Endodermal cell (in vitro differentiated cells): Measurements from ENCODE around the gene LYZL4. TPM values are rescaled to one million over a fixed set of nuclear protein-coding genes. Genes with fewer than 3 reads are reported as not detected.

Experiments used
- DNase-seq: peaks from one replicate; pipeline ENCODE4 v3.0.0-alpha.2; 2017
- H3K27ac ChIP-seq: 2 replicates; pipeline ENCODE4 v1.5.1; 2013; ENCODE audit warnings: mild to moderate bottlenecking, low read depth, low read length, moderate library complexity
- H3K27me3 ChIP-seq: 2 replicates; pipeline ENCODE4 v1.6.1; 2013; ENCODE audit warnings: mild to moderate bottlenecking, low read length, moderate library complexity; ENCODE audit not compliant: insufficient read depth, control insufficient read depth, poor library complexity, severe bottlenecking
- H3K36me3 ChIP-seq: 2 replicates; pipeline ENCODE4 v1.7.0; 2013; ENCODE audit warnings: mild to moderate bottlenecking, low read length, moderate library complexity; ENCODE audit not compliant: control insufficient read depth, insufficient read depth
- H3K4me1 ChIP-seq: one replicate; pipeline ENCODE4 v1.7.0; 2013; ENCODE audit warnings: low read length; ENCODE audit not compliant: control insufficient read depth, insufficient read depth
- H3K4me3 ChIP-seq: 2 replicates; pipeline ENCODE4 v1.5.1; 2013; ENCODE audit warnings: mild to moderate bottlenecking, low read length, moderate library complexity
- H3K9ac ChIP-seq: 2 replicates; pipeline ENCODE4 v1.6.1; 2013; ENCODE audit warnings: mild to moderate bottlenecking, low read length, moderate library complexity; ENCODE audit not compliant: poor library complexity, severe bottlenecking; ENCODE audit errors: extremely low read depth
- H3K9me3 ChIP-seq: 2 replicates; pipeline ENCODE4 v1.6.1; 2013; ENCODE audit warnings: mild to moderate bottlenecking, low read length, moderate library complexity; ENCODE audit not compliant: control insufficient read depth
- H3K27ac Mint-ChIP-seq: 2 replicates; pipeline ENCODE4 v1.8.0; 2020; ENCODE audit warnings: mixed read lengths
- H3K27me3 Mint-ChIP-seq: 2 replicates; pipeline ENCODE4 v1.8.0; 2021; ENCODE audit warnings: mild to moderate bottlenecking, mixed read lengths; ENCODE audit not compliant: insufficient read depth
- H3K36me3 Mint-ChIP-seq: 2 replicates; pipeline ENCODE4 v1.8.0; 2020; ENCODE audit warnings: low read depth, mixed read lengths
- H3K4me1 Mint-ChIP-seq: 2 replicates; pipeline ENCODE4 v1.8.0; 2020; ENCODE audit warnings: mixed read lengths
- H3K4me3 Mint-ChIP-seq: 2 replicates; pipeline ENCODE4 v1.8.0; 2020; ENCODE audit warnings: mild to moderate bottlenecking, moderate library complexity, mixed read lengths
- H3K9me3 Mint-ChIP-seq: 2 replicates; pipeline ENCODE4 v1.8.0; 2020; ENCODE audit warnings: mild to moderate bottlenecking, mixed read lengths
- CTCF ChIP-seq: fragments of 200-600 bp; sonication (generic); conservative IDR thresholded peaks from 2 replicates; pipeline ENCODE4 v1.5.0; 2021; ENCODE audit warnings: antibody characterized with exemption, mild to moderate bottlenecking
- WGBS, 2 experiments: methylation state at CpG; one replicate each; pipeline versions ENCODE4 v1.1.5 to v1.1.7; 2013; ENCODE audit warnings: missing lambda C conversion rate in 2 of 2, mixed read lengths in 1 of 2; ENCODE audit not compliant: insufficient coverage in 1 of 2, insufficient read length in 1 of 2; 5-methylcytosine and 5-hydroxymethylcytosine counted together
- total RNA-seq, 2 donors: library from RNA; stranded (reverse); fragmentation: NEBNext Ultra II Directional in 1 of 2; extraction: Animal tissue kit (Norgen Biotek cat#: 25700) in 1 of 2; gene quantifications; 2 replicates in 1 of 2; 3 replicates in 1 of 2; pipeline ENCODE4 v1.2.1, GENCODE V29; 2021

Gene LYZL4
- total RNA-seq, 2 donors from 2014 or later, result not detected

GRCh38 chr3:42443292-42443691 is 32.9 kb upstream of the LYZL4 start:
- Histone ChIP-seq H3K9me3 (peaks cover 4% of the 10 kb centered on the region), H3K4me1 (peaks cover 12% of the 10 kb centered on the region), H3K4me3 (no peak overlapping the region), H3K27me3 (no peaks in the 10 kb centered on the region), H3K9ac (no peak overlapping the region), H3K27ac (no peak overlapping the region), H3K36me3 (no peaks in the 10 kb centered on the region)
- H3K36me3 Mint-ChIP-seq, result no peaks in the 10 kb centered on the region
- H3K4me1 Mint-ChIP-seq, result peaks cover 48% of the 10 kb centered on the region
- no peak for TF ChIP-seq CTCF
- 92% methylated on average over 4 of the region's 4 CpGs; no CpG with 5 or more reads in 1 of the 2 experiments for WGBS, 2 experiments
- no peaks in the 10 kb centered on the region for H3K9me3 Mint-ChIP-seq
- no peak overlapping the region for H3K4me3 Mint-ChIP-seq
- H3K27me3 Mint-ChIP-seq, result peaks cover 3% of the 10 kb centered on the region
- no peak overlapping the region for H3K27ac Mint-ChIP-seq
- peak; percentile 58 for DNase-seq

- no peaks in the 10 kb centered on the region for H3K36me3 ChIP-seq
- Mint-ChIP-seq H3K4me3 (no peak overlapping the region), H3K4me1 (peaks cover 46% of the 10 kb centered on the region), H3K27ac (peak overlapping the region; percentile 40), H3K27me3 (peaks cover 2% of the 10 kb centered on the region), H3K36me3 (no peaks in the 10 kb centered on the region), H3K9me3 (no peaks in the 10 kb centered on the region)
- H3K9ac ChIP-seq, result no peak overlapping the region
- no peak overlapping the region for H3K27ac ChIP-seq
- WGBS, 2 experiments, result 90 to 95% methylated on average over 3 to 5 of the region's 5 CpGs
- peaks cover 4% of the 10 kb centered on the region for H3K9me3 ChIP-seq
- no peaks in the 10 kb centered on the region for H3K27me3 ChIP-seq
- TF ChIP-seq CTCF, result peak; percentile 64
- H3K4me1 ChIP-seq, result peaks cover 12% of the 10 kb centered on the region
- H3K4me3 ChIP-seq, result no peak overlapping the region
- peak; percentile 78 for DNase-seq
Measured at GRCh38 chr3:42442640-42443039, 32.2 kb upstream of the LYZL4 start.

- Histone ChIP-seq H3K4me1 (peaks cover 10% of the 10 kb centered on the region), H3K9me3 (no peaks in the 10 kb centered on the region), H3K27me3 (no peaks in the 10 kb centered on the region), H3K4me3 (no peak overlapping the region), H3K36me3 (no peaks in the 10 kb centered on the region), H3K9ac (no peak overlapping the region), H3K27ac (no peak overlapping the region)
- H3K27me3 Mint-ChIP-seq, result peaks cover 2% of the 10 kb centered on the region
- H3K36me3 Mint-ChIP-seq, result no peaks in the 10 kb centered on the region
- no peak for TF ChIP-seq CTCF
- peaks cover 43% of the 10 kb centered on the region for H3K4me1 Mint-ChIP-seq
- no peak for DNase-seq
- H3K4me3 Mint-ChIP-seq, result no peak overlapping the region
- 95% methylated on average over 2 of the region's 2 CpGs; no CpG with 5 or more reads in 1 of the 2 experiments for WGBS, 2 experiments
- no peak overlapping the region for H3K27ac Mint-ChIP-seq
- no peaks in the 10 kb centered on the region for H3K9me3 Mint-ChIP-seq
Measured at GRCh38 chr3:42441791-42442190, 31.4 kb upstream of the LYZL4 start.
